K562 treated with DMSO at 1 percent for 24 hours (cell line): ENCODE data around the gene ZIC4. TPM values are rescaled to one million over a fixed set of nuclear protein-coding genes. Genes with fewer than 3 reads are reported as not detected.

Source experiments
- total RNA-seq: library from RNA; unstranded; fragments of 300-600 nt; gene quantifications from 2 replicates; pipeline ENCODE4 v1.2.3, GENCODE V29; 2022; ENCODE audit warnings: low read depth; ENCODE audit not compliant: insufficient read depth

The ZIC4 gene
- total RNA-seq = not detected in 2 replicates

DNA sequence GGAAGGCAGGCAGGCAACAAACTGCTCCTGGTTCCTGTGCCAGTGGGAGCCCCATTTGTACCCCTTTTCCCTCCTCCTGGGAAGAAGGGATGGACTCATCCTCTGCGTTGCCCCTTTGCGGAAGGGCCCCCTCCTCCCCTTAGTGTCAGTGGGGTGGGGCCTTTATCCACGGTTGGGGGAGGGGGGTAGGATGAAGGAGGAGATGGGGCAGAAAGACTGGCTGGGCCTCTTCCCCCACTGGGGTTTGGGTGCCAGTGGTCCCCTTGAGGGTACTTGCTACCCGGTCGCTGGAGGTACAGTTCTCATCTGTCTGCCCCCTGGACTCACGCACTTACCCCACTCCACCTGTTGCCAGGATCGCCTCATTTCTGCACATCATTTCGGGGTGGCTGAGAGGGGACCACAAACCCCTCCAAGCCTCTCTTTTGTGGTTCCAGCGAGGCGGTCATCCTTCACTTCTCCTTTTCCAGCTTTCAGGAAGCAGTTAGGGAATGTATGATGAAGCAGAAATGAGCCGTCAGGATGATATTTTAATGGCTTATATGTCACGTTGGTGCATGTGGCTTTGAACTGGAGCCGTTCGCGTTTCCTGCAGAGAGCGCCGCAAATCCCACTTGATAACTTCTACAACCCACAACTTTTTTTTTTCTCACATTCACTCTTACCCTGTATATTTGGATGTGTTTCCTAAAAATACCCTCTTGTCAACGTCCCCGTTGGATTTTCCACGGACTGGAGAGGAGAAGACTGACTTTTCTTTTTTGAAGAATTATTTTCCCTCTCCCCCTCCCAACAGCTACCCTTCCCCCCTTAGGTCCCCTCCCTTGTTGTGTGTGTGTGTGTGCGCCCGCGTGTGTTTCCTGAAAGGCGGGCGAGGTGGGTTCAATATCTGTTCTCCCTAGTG is at the start of gene ZIC4:
TSS of gene ZIC4 (minus strand) at position 516 of the 904 bp plus-strand sequence. CDS start 3,746 bp downstream, outside the sequence.

DNA sequence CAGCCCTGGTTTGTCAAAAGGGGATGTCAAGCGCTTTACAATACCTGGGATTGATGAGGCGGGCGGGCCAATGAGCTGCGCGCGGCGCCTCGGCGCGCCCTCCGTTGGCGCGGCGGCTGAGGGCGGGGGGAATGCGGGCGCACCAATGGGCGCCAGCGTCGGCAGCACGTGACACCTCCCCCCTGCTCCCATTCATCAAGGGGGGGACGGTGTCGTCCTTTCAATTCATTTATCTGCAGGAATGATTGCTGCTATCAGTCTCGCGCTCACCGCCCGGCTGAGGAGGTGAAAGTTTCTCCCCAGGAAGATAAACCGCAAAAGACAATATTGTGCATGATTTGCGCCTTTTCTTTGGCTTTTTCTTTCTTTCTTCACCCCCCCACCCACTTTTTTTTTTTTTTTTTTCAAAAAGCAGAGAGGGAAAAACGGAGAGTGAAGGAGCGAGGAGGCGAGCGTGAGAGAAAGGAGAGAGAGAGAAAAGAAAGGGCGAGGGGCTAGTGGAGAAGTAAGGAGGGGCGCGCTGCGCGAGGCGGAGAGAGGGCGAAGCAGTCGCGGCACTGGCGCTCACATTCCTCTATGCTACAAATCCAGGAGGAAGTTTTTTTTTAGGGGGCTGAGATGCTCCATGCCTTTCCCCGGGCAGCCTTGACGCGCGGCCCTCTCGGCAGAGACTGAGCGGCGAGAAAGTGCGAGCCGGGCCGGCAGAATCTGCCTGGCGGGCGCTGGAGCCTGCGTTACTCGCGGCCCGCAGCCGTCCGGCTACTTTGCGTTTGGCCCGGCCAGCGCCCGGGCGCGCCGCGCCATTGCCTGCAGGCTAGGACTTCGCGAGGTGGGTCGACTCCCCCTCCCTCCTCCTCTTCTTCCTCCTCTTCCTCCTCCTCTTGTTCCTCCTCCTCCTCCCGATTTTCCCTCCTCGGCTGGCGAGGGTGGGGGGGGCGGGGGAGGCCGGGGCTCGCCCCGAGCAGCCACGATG is 3.1 kb upstream of the ZIC4 start, which contains the start of gene ZIC1:
TSS of gene ZIC1 (plus strand) at position 223 of the 973 bp plus-strand sequence. CDS start at position 971, 748 bp downstream.

Other genes with a start within 250 kb of the ZIC4 start
- gene ZIC1, start 2.8 kb upstream of the ZIC4 start, total RNA-seq = 0.39 and 1.8 TPM in 2 replicates